Memory B cell (primary cell): Measurements from ENCODE around the gene STXBP2.

Experiments
- ATAC-seq: fragments of 150-1000 bp; cut with Tn5 transposase; 2 replicates; pipeline ENCODE4 v1.10.0; 2021; ENCODE audit warnings: low read depth, mild to moderate bottlenecking, moderate library complexity
- DNase-seq, 2 donors: peaks; one replicate each; pipeline ENCODE4 v3.0.0; 2022; ENCODE audit warnings: low spot score in 2 of 2
- H3K27ac Mint-ChIP-seq: one replicate; pipeline ENCODE4 v1.8.0; 2022; ENCODE audit warnings: mild to moderate bottlenecking, moderate library complexity, mixed read lengths
- H3K27me3 Mint-ChIP-seq: one replicate; pipeline ENCODE4 v1.8.0; 2022; ENCODE audit warnings: mixed read lengths
- H3K36me3 Mint-ChIP-seq: one replicate; pipeline ENCODE4 v1.8.0; 2022; ENCODE audit warnings: mild to moderate bottlenecking, mixed read lengths
- H3K4me1 Mint-ChIP-seq: one replicate; pipeline ENCODE4 v1.8.0; 2022; ENCODE audit warnings: mixed read lengths
- H3K4me3 Mint-ChIP-seq: one replicate; pipeline ENCODE4 v1.8.0; 2022; ENCODE audit warnings: mild to moderate bottlenecking, moderate library complexity, mixed read lengths
- H3K9me3 Mint-ChIP-seq: one replicate; pipeline ENCODE4 v1.8.0; 2022; ENCODE audit warnings: mixed read lengths

STXBP2 gene

DNA sequence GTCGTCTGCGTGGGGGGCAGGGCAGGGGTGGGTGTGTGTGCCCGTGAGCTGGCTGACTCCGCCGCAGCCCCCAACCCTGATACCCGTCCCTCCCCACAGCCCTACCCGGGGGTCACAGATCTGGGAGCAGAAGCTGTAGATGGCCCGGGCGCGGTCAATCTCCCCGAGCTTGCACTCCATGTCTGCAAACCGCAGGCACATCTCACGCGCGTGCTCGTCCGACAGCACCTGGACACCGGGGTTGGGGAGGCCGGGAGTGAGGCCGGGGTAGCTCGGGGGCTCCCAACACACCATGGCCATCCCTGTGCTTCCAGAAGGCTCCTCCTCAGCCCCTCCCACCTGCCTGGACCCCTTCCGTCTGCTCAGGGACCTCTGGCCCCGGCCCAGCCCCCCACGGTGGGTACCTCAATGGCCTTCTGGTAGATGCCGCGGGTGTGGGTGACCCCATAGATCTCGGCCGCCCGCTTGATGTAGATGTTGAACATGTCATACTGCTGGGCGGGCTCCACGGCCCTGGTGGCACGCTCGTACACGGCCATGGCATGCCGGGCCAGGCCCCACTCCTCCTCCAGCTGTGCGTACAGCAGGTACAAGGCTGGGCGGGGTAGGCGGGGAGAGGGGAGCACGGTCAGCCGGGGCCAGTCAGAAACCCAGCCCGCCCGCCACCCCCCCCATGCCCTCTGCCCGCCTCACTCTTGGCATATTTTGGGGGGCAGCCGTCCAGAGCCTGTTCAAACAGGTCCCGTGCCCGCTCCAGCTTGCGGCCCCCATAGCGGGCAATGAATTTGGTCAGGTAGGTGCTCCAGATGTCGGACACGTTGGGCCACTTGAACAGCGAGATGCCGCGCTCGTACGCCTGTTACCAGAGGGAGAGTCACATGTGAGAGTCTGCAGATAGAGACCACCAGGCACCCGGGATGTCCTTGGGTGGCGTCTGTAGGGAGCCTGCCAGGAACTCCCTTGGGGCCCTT, 16.2 kb upstream of the STXBP2 start:
- H3K27me3 Mint-ChIP-seq: no peaks in the 10 kb centered on the region
- DNase-seq (no peak), ATAC-seq (no peak)
- no peak overlapping the region for H3K4me3 Mint-ChIP-seq
- H3K9me3 Mint-ChIP-seq: no peaks in the 10 kb centered on the region
- peaks cover 5% of the 10 kb centered on the region for H3K4me1 Mint-ChIP-seq
- H3K27ac Mint-ChIP-seq: no peak overlapping the region
- H3K36me3 Mint-ChIP-seq: peaks cover 33% of the 10 kb centered on the region

DNA sequence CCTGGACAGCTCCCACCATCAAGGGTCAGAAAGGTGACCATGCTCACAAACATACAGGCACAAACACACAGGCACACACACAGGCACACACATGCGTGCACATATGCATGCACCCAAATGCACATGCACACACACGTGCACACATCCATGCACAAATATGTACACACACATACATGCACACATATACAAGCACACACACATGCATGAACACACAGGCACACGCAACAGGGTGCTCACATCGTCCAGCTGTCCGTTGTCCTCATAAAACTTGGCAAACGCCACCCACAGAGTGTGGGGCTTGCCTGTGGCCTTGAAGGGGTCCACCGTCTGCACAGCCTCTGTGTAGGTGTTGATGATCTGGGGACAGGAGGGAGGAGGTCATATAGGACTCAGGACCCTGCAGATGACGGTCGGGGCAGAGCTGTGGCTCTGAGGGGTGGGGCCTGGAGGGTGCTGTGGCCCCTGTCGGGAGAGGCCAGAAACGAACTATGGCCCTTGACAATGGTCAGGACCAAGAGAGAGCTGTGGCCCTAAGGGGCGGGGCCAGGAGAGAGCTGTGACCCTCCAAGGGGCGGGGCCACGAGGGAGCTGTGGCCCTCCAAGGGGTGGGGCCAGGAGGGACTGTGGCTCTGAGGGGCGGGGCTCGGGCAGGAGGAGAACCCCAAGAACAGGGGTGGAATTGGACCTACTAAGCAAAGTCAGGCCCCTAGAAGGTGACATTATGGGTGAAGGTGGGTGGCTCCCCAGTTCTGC, 13.8 kb upstream of the STXBP2 start:
- ATAC-seq (peak; percentile 32), DNase-seq (no peak)
- Mint-ChIP-seq H3K36me3 (peaks cover 33% of the 10 kb centered on the region), H3K27ac (no peak overlapping the region), H3K9me3 (no peaks in the 10 kb centered on the region), H3K27me3 (no peaks in the 10 kb centered on the region), H3K4me3 (no peak overlapping the region), H3K4me1 (peaks cover 10% of the 10 kb centered on the region)

DNA sequence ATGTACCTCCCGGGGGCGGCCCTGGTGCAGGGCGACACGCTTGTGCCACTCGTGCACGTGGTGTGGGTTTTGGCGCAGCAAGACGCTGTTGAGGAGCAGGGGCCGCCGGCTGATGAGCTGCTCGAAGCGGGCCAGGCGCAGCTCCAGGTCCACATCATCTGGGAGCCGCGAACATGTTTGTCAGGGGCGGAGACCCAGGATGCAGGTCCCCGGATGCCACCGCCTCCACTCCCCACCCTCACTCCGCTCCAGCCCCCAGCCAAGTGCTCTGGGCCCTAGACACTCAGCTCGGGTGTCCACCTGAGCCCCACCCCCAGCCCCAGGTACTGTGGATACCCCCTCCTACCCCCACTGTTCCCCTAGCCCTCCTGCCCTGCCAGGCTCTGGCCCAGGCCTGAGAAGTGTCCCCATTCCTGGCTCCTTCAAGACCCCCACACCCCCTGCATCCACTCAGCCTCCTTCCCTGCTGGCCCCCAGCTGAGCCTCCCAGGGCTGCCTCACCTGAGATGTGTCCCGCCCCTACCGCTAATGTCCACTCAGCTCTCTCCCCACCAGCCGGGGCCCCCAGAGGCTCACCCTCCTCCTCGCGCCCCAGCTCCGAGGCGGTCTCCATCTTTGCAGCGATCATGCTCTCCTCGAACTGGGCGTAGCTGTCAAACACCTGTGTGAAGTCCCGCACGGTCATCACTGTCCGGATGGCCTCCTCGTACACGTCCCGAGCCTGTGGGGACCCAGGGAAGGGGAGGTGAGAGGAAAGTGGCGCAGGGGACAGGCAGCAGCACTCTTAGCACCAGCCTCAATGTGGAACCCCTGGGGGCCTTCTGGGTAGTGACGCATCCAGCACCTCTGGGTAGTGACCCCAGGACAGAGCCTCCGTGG, 12.9 kb upstream of the STXBP2 start:
- ATAC-seq: no peak
- Mint-ChIP-seq H3K4me1 (peaks cover 17% of the 10 kb centered on the region), H3K27me3 (no peaks in the 10 kb centered on the region), H3K36me3 (peaks cover 24% of the 10 kb centered on the region), H3K9me3 (no peaks in the 10 kb centered on the region), H3K4me3 (no peak overlapping the region), H3K27ac (no peak overlapping the region)
- DNase-seq: no peak

- no peak overlapping the region for H3K4me3 Mint-ChIP-seq
- no peaks in the 10 kb centered on the region for H3K9me3 Mint-ChIP-seq
- H3K36me3 Mint-ChIP-seq: peaks cover 25% of the 10 kb centered on the region
- H3K27ac Mint-ChIP-seq: no peak overlapping the region
- ATAC-seq: no peak
- H3K4me1 Mint-ChIP-seq: peaks cover 24% of the 10 kb centered on the region
- H3K27me3 Mint-ChIP-seq: no peaks in the 10 kb centered on the region
- no peak for DNase-seq
Observed at GRCh38 chr19:7624810-7625209, 12.1 kb upstream of the STXBP2 start.

DNA sequence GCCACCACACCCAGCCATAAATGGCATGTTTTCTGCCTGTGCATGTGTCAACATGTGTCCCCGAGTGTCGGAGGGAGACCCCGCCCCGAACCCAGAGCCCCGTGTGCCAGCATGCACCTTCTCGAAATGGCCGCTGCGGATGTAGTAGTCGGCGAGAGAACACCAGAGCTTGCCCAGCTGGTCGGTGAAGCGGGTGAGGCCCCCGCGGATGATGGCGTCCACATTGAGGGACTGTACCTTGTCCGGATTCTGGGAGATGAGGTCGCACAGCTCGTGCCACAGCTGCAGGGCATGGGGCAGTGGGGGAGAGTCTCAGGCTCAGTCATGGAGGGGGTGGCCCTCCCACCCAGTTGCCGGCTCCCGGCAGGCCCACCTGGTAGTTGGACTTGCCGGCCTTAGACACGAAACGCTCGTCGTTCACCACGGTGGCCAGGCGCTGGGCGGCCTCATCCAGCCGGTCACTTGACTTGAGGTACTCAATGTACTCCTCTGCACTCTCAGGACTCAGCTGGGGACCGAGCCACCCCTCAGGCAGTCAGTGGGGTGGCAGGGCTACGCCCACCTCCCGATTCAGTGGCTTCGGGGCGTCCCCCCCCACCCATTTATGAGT, 11.0 kb upstream of the STXBP2 start:
- Mint-ChIP-seq H3K27me3 (no peaks in the 10 kb centered on the region), H3K27ac (no peak overlapping the region), H3K36me3 (peaks cover 23% of the 10 kb centered on the region), H3K9me3 (no peaks in the 10 kb centered on the region), H3K4me1 (peaks cover 27% of the 10 kb centered on the region), H3K4me3 (no peak overlapping the region)
- ATAC-seq (no peak), DNase-seq (no peak)

- Mint-ChIP-seq H3K4me1 (peaks cover 27% of the 10 kb centered on the region), H3K27ac (peak overlapping the region; percentile 6), H3K36me3 (peaks cover 21% of the 10 kb centered on the region), H3K4me3 (no peak overlapping the region), H3K9me3 (no peaks in the 10 kb centered on the region), H3K27me3 (no peaks in the 10 kb centered on the region)
- DNase-seq: no peak
- no peak for ATAC-seq
Observed at GRCh38 chr19:7627166-7627565, 9.7 kb upstream of the STXBP2 start.

GRCh38 chr19:7628589-7629311, 8.2 kb upstream of the STXBP2 start:
- DNase-seq (no peak), ATAC-seq (no peak)
- H3K27ac Mint-ChIP-seq: peak overlapping the region; percentile 98
- H3K36me3 Mint-ChIP-seq: peaks cover 19% of the 10 kb centered on the region
- no peaks in the 10 kb centered on the region for H3K27me3 Mint-ChIP-seq
- H3K9me3 Mint-ChIP-seq: no peaks in the 10 kb centered on the region
- peak overlapping the region; percentile 96 for H3K4me3 Mint-ChIP-seq
- peaks cover 25% of the 10 kb centered on the region for H3K4me1 Mint-ChIP-seq

- H3K4me1 Mint-ChIP-seq: peaks cover 25% of the 10 kb centered on the region
Observed at GRCh38 chr19:7629347-7630054, 7.4 kb upstream of the STXBP2 start, which contains the start of the genes PET100 and XAB2. Gene PET100 (plus strand): TSS chr19:7629793. CDS start chr19:7629834, 41 bp downstream. Gene XAB2 (minus strand): TSS chr19:7629545. CDS start chr19:7629527, 18 bp downstream.

DNA sequence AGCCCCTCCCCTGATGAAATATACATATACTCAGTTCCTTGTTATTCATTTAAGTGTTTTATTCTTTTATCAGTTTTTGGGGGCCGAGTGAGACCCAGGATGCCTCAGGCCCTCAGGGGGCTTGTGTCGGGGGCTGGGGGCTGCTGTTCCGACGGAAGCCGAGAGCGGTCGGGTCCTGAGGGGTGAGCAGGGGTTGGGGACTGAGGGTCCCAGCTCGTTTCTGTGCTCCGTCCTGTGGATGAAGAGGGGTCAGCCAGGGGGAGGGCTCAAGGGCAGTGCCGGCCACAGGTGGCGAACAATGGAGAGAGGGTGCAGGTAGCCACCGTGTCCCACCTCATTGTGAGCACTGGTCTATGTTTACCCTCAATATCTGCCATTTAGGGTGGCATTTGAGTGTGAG, 5.3 kb upstream of the STXBP2 start:
- DNase-seq (no peak), ATAC-seq (no peak)
- no peak overlapping the region for H3K4me3 Mint-ChIP-seq
- H3K27me3 Mint-ChIP-seq: no peaks in the 10 kb centered on the region
- H3K9me3 Mint-ChIP-seq: no peaks in the 10 kb centered on the region
- peaks cover 31% of the 10 kb centered on the region for H3K4me1 Mint-ChIP-seq
- peaks cover 15% of the 10 kb centered on the region for H3K36me3 Mint-ChIP-seq
- no peak overlapping the region for H3K27ac Mint-ChIP-seq

More at GRCh38 chr19:7629347-7630054, 7.4 kb upstream of the STXBP2 start, which contains the start of the genes PET100 and XAB2:
- ATAC-seq (peak; percentile 97), DNase-seq (peak; percentile 89 to 95)
- Mint-ChIP-seq H3K27ac (peak within 1 kb of the TSS; percentile 98), H3K4me3 (peak within 1 kb of the TSS; percentile 96), H3K36me3 (peaks cover 19% of the 10 kb centered on the region), H3K9me3 (no peaks in the 10 kb centered on the region), H3K27me3 (no peaks in the 10 kb centered on the region)

GRCh38 chr19:7632340-7633203, 4.3 kb upstream of the STXBP2 start:
- no peaks in the 10 kb centered on the region for H3K9me3 Mint-ChIP-seq
- H3K36me3 Mint-ChIP-seq: peaks cover 12% of the 10 kb centered on the region
- no peaks in the 10 kb centered on the region for H3K27me3 Mint-ChIP-seq
- H3K4me1 Mint-ChIP-seq: peaks cover 30% of the 10 kb centered on the region
- H3K4me3 Mint-ChIP-seq: no peak overlapping the region
- DNase-seq (no peak), ATAC-seq (no peak)
- no peak overlapping the region for H3K27ac Mint-ChIP-seq

- H3K36me3 Mint-ChIP-seq: peaks cover 12% of the 10 kb centered on the region
- no peak for DNase-seq
- ATAC-seq: no peak
- no peak within 1 kb of the TSS for H3K27ac Mint-ChIP-seq
- no peaks in the 10 kb centered on the region for H3K9me3 Mint-ChIP-seq
- no peaks in the 10 kb centered on the region for H3K27me3 Mint-ChIP-seq
- peaks cover 25% of the 10 kb centered on the region for H3K4me1 Mint-ChIP-seq
- no peak within 1 kb of the TSS for H3K4me3 Mint-ChIP-seq
Observed at GRCh38 chr19:7633698-7634097, 3.2 kb upstream of the STXBP2 start, which contains the start of gene PCP2. Gene PCP2 (minus strand): TSS chr19:7633719. CDS start chr19:7633457, 262 bp downstream.
